Urothelium cell line (cell line): Measurements from ENCODE around the gene NUDT5.
"Not testable (repeated sequence)": the region's sequence is repeated elsewhere in the genome, so short reads cannot be mapped to it uniquely, and the experiment has no call there.

Experiments
- DNase-seq: peaks from one replicate; pipeline ENCODE4 v3.0.0; 2011; ENCODE audit warnings: low spot score, mixed read lengths
- FAIRE-seq: peaks from 2 replicates; lab custom pipeline; 2011; peaks lifted over from hg19 to GRCh38; lab: Jason Lieb, UNC

NUDT5 gene

GRCh38 chr10:12195603-12196506 is at the start of gene NUDT5, which contains the start of gene CDC123:
TSS of gene NUDT5 (minus strand) at chr10:12195891. CDS start at chr10:12186291, 9,600 bp downstream.
TSS of gene CDC123 (plus strand) at chr10:12196188. CDS start at chr10:12196246, 58 bp downstream.
- peak; percentile 17 for FAIRE-seq
- DNase-seq = peak; percentile 93

DNA sequence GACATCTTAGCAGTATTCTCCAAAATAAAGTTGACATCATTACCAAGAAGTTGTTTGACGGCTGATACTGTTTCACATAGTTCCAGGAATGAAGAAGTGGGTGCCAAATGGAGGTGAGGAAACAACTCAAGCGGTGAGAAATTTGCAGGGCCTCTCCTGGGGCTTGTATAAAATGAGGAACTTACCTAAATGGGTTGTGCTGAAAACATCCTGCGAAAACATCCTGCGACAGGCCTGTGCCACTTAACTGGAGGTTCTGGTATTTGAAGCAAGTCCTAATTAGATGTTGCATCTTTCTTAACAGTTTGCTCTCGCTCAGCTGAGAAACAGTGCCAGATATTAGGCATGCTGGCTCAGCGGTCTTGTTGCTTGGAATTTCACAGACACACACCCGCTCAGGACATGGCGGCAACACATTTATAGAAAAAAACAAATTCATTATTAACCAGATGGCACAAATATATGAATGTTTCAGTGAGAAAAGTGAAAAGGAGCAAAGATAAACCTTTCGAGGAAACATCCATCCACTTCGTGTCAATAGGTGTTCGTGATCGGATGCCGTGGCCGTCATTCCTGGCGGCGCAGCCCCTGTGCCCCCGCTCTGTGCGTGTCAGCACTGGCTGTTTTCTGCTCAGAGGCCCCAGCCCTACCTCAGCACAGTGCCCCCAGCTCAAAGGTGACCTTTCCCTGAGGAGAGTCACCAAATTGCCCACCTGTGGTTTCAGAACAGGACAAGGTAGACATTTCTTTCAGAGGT is 48.4 kb upstream of the NUDT5 start:
- DNase-seq (no peak), FAIRE-seq (no peak)

- DNase-seq = no peak
- no peak for FAIRE-seq
These were observed 46.3 kb upstream of the NUDT5 start for GRCh38 chr10:12241810-12242529.

GRCh38 chr10:12238821-12239220 is 43.1 kb upstream of the NUDT5 start:
- FAIRE-seq = no peak

GRCh38 chr10:12237265-12238220 is 41.9 kb upstream of the NUDT5 start:
- DNase-seq (no peak), FAIRE-seq (no peak)

More at GRCh38 chr10:12238821-12239220, 43.1 kb upstream of the NUDT5 start:
- DNase-seq = no peak

GRCh38 chr10:12235796-12236195 is 40.1 kb upstream of the NUDT5 start:
- no peak for DNase-seq
- FAIRE-seq = no peak

DNA sequence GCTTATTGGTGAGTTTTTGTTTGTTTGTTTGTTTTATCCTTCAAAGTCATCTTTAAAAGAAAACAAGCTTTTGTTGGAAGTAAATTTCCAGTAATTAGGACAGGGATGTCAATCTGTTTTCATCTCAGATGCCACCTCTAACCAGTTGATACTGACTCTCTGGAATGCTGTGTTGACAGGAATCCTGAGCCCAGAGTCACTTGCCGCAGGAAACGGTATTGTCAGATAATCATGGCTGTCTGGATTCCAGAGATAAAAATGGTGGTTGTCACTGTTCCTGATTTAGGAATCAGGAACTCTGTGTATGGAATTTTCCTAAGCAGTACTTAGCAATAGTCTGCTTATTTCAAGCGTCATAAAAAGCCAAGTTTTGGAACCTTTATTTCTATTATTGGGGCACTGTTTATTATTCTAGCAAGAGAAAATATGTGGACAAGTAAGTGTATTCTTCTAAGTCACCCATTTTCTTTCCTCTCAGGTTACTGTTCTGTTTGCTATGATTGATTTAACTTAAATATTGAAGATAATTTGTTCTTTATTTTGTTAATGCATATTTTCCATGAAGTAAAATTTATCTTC is 39.5 kb upstream of the NUDT5 start:
- FAIRE-seq (no peak), DNase-seq (no peak)

DNA sequence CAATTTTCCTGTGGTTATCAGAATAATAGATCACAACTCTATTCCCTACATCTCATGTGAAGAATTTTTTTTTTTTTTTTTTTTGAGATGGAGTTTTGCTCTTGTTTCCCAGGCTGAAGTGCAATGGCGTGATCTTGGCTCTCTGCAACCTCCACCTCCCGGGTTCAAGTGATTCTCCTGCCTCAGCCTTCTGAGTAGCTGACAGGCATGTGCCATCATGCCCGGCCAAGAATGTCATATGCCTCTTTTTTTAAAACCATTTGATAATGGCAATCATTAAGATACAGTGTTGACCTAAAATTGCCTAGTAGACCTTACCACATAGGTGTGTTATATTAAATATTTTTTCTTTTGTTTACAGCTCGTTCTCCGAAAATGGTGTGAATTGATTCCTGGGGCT is 39.0 kb upstream of the NUDT5 start:
- not testable (repeated sequence) for DNase-seq, FAIRE-seq

DNA sequence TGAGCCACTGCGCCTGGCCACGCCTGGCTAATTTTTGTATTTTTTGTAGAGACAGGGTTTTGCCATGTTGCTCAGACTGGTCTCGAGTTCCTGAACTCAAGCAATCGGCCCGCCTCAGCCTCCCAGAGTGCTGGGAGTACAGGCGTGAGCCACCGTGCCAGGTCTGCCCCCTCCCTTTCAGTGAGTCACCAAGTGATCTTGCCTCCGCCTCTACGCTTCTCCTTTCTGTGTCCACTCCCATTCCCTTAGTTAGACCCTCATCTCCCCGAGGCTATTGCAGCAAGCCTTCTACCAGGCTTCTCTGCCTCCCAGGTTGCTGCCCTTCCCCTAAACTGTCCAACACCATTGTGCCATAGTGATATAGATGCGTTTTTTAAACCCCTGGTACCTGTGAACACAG is 33.2 kb upstream of the NUDT5 start:
- DNase-seq = no peak
- no peak for FAIRE-seq

DNA sequence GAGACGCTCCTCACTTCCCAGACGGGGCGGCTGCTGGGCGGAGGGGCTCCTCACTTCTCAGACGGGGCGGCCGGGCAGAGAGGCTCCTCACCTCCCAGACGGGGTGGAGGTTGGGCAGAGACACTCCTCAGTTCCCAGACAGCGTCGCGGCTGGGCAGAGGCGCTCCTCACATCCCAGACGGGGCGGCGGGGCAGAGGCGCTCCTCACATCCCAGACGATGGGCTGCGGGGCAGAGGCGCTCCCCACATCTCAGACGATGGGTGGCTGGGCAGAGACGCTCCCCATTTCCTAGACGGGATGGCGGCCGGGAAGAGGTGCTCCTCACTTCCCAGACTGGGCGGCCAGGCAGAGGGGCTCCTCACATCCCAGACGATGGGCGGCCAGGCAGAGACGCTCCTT is 30.7 kb upstream of the NUDT5 start:
- not testable (repeated sequence) for FAIRE-seq, DNase-seq

DNA sequence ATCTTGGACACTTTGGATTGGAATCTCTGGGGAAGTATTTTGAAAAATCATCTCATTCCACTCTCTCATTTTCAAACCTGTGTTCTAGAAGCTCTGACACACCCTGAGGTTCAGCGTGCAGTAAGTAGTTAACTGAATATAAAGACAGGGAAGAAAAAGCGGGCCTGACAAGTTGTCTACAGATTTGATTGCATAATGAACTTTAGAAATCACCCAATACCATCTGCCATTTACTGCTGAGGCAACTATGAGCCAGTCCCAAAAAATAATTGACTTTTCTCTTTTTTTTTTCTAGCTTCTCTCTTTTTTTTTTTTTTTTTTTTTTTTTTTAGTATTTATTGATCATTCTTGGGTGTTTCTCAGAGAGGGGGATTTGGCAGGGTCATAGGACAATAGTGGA is 29.8 kb upstream of the NUDT5 start:
- no peak for FAIRE-seq

GRCh38 chr10:12221323-12222298 is 25.9 kb upstream of the NUDT5 start:
- FAIRE-seq = no peak
- DNase-seq = peak; percentile 12

More for the DNA sequence above, 29.8 kb upstream of the NUDT5 start:
- no peak for DNase-seq

DNA sequence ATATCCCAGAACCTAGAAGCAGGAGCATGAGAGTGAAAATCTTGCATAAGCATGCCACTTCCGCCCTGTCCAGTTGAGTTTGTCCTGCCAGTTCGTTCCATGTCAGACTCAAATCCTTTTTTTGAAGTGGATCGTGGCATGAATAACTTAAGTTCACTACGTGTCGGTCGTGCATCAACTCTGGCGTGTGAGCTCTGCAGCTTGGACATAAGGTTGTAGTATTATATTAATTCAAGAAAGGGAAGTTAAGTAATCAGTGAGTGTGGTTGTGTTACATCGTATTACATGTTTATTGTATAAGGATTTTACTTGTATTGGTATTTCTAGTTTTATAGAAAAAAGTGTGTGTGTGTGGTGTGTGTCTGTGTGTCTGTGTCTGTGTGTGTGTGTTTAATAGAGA is 23.3 kb upstream of the NUDT5 start:
- DNase-seq (no peak), FAIRE-seq (no peak)

- FAIRE-seq = no peak
- DNase-seq = peak; percentile 25
These were observed 19.1 kb upstream of the NUDT5 start for GRCh38 chr10:12214763-12215218.

- FAIRE-seq (no peak), DNase-seq (no peak)
These were observed 18.4 kb upstream of the NUDT5 start for GRCh38 chr10:12214093-12214492.

- no peak for DNase-seq
- no peak for FAIRE-seq
These were observed 17.9 kb upstream of the NUDT5 start for GRCh38 chr10:12213621-12214020.

GRCh38 chr10:12212454-12212853 is 16.8 kb upstream of the NUDT5 start:
- FAIRE-seq = peak; percentile 32
- DNase-seq = no peak

GRCh38 chr10:12208460-12208859 is 12.8 kb upstream of the NUDT5 start:
- DNase-seq = no peak
- no peak for FAIRE-seq
